GM12878 (cell line): ENCODE results near the gene NLRC5. TPM values are rescaled to one million over a fixed set of nuclear protein-coding genes. Genes with fewer than 3 reads are reported as not detected.

Experiments
- ATAC-seq: fragments of 200-7000 bp; cut with Tn5 transposase; 3 replicates; pipeline ENCODE4 v1.9.1; 2020; ENCODE audit warnings: mild to moderate bottlenecking, moderate library complexity
- BruUV-seq: library from RNA; stranded (reverse); fragments of 400-500 nt; replicated peaks from 2 replicates; lab custom pipeline; 2021; lab: Mats Ljungman, UMichigan
- CTCF ChIA-PET: fragments of 300-600 bp; sonication (Branson Sonifier 250); formaldehyde crosslinking; extraction: SDS; loops from one replicate; lab custom pipeline; 2021; ENCODE audit warnings: inconsistent platforms; lab: Yijun Ruan, JAX
- POLR2A ChIA-PET: fragments of 350-600 bp; formaldehyde crosslinking; extraction: SDS; loops from one replicate; lab custom pipeline; 2021; ENCODE audit warnings: inconsistent platforms; lab: Charles Lee
- RAD21 ChIA-PET: fragments of 300-600 bp; sonication (Branson Sonifier 250); formaldehyde crosslinking; loops from one replicate; lab custom pipeline; 2023; ENCODE audit warnings: antibody characterized with exemption; ENCODE audit not compliant: unreplicated experiment; lab: Charles Lee
- SMC1A ChIA-PET: fragments of 300-600 bp; sonication (Branson Sonifier 250); formaldehyde crosslinking; loops from one replicate; lab custom pipeline; 2023; ENCODE audit not compliant: unreplicated experiment, uncharacterized antibody; lab: Charles Lee
- DNase-seq: peaks from one replicate; pipeline ENCODE4 v3.0.0-alpha.2; 2011; ENCODE audit warnings: low read depth, low spot score
- FAIRE-seq: peaks from 3 replicates; lab custom pipeline; 2011; peaks lifted over from hg19 to GRCh38; lab: Jason Lieb, UNC
- H2AFZ ChIP-seq: 2 replicates; pipeline ENCODE4 v1.6.0; 2011; ENCODE audit warnings: low read depth, low read length, control low read depth; ENCODE audit not compliant: control insufficient read depth
- H3K27ac ChIP-seq: 2 replicates; pipeline ENCODE4 v1.5.1; 2011; ENCODE audit warnings: control low read depth; ENCODE audit not compliant: control insufficient read depth, insufficient read depth
- H3K27me3 ChIP-seq, 2 experiments: replicated peaks in 1 of 2; 2 replicates each; pipeline versions ENCODE4 v1.6.0 to v1.6.1; 2011; ENCODE audit warnings: low read length in 1 of 2; ENCODE audit not compliant: control insufficient read depth in 2 of 2, insufficient read depth in 2 of 2
- H3K36me3 ChIP-seq, 2 experiments: 2 replicates each; pipeline ENCODE4 v1.5.1; 2011; ENCODE audit warnings: low read length in 1 of 2; ENCODE audit not compliant: control insufficient read depth in 2 of 2, insufficient read depth in 2 of 2
- H3K4me1 ChIP-seq: 2 replicates; pipeline ENCODE4 v1.6.1; 2011; ENCODE audit warnings: mild to moderate bottlenecking, low read length, moderate library complexity, mixed read lengths; ENCODE audit not compliant: control insufficient read depth, insufficient read depth
- H3K4me2 ChIP-seq: 2 replicates; pipeline ENCODE4 v1.6.0; 2011; ENCODE audit warnings: control low read depth; ENCODE audit not compliant: control insufficient read depth, insufficient read depth
- H3K4me3 ChIP-seq: fragments of 200-600 bp; sonication (generic); 2 replicates; pipeline ENCODE4 v1.5.1; 2016
- H3K79me2 ChIP-seq: 2 replicates; pipeline ENCODE4 v1.6.0; 2011; ENCODE audit warnings: low read length; ENCODE audit not compliant: control insufficient read depth, insufficient read depth
- H3K9ac ChIP-seq: 2 replicates; pipeline ENCODE4 v1.8.0; 2011; ENCODE audit warnings: low read length, control low read depth, mixed read lengths; ENCODE audit not compliant: control insufficient read depth, insufficient read depth
- H3K9me3 ChIP-seq: replicated peaks from 3 replicates; pipeline ENCODE4 v1.5.1; 2011; ENCODE audit warnings: mild to moderate bottlenecking, low read length; ENCODE audit not compliant: control insufficient read depth, insufficient read depth
- H4K20me1 ChIP-seq: 2 replicates; pipeline ENCODE4 v1.6.0; 2011; ENCODE audit not compliant: control insufficient read depth, insufficient read depth
- CREB1 ChIP-seq: IDR thresholded peaks from 2 replicates; pipeline ENCODE4 v1.6.1; 2012; ENCODE audit warnings: low read depth, mild to moderate bottlenecking, inconsistent platforms
- EED ChIP-seq: sonication (generic); IDR thresholded peaks from 2 replicates; pipeline ENCODE4 v1.6.1; 2016; ENCODE audit warnings: antibody characterized with exemption, low read depth
- ELK1 ChIP-seq: IDR thresholded peaks from 2 replicates; pipeline ENCODE4 v1.6.1; 2012; ENCODE audit warnings: low read depth, low read length, improper control_type of control experiment
- ESRRA ChIP-seq: IDR thresholded peaks from 2 replicates; pipeline ENCODE4 v1.6.1; 2012; ENCODE audit warnings: mild to moderate bottlenecking, low read length, improper control_type of control experiment
- FOS ChIP-seq: IDR thresholded peaks from 3 replicates; pipeline ENCODE4 v1.6.1; 2011; ENCODE audit warnings: borderline replicate concordance; ENCODE audit not compliant: insufficient read length; ENCODE audit errors: extremely low read depth
- IKZF1 ChIP-seq: fragments of 450-650 bp; conservative IDR thresholded peaks from 2 replicates; pipeline ENCODE4 v1.6.1; 2017; ENCODE audit warnings: antibody characterized with exemption, mild to moderate bottlenecking
- PML ChIP-seq: IDR thresholded peaks from 2 replicates; pipeline ENCODE4 v1.6.1; 2012; ENCODE audit warnings: low read length, inconsistent platforms
- REST ChIP-seq: IDR thresholded peaks from 2 replicates; pipeline ENCODE4 v1.6.1; 2012; ENCODE audit warnings: mild to moderate bottlenecking, low read depth, low read length
- TAF1 ChIP-seq: IDR thresholded peaks from 2 replicates; pipeline ENCODE4 v1.6.1; 2011; ENCODE audit warnings: mild to moderate bottlenecking, low read depth, low read length, borderline replicate concordance
- TBL1XR1 ChIP-seq: IDR thresholded peaks from 2 replicates; pipeline ENCODE4 v1.6.1; 2012; ENCODE audit warnings: low read depth, low read length, improper control_type of control experiment
- TCF12 ChIP-seq: IDR thresholded peaks from 2 replicates; pipeline ENCODE4 v1.6.1; 2011; ENCODE audit warnings: low read depth, mild to moderate bottlenecking, low read length
- ZNF622 ChIP-seq: fragments of 450-650 bp; IDR thresholded peaks from 2 replicates; pipeline ENCODE4 v1.6.1; 2017; ENCODE audit warnings: mild to moderate bottlenecking, inconsistent platforms
- WGBS: methylation state at CpG from one replicate; pipeline ENCODE4 v1.1.6; 2016; ENCODE audit warnings: low lambda C conversion rate; ENCODE audit not compliant: insufficient replicate concordance, insufficient coverage; ENCODE audit errors: missing lambda C conversion rate; 5-methylcytosine and 5-hydroxymethylcytosine counted together
- in situ Hi-C: fragments of 300-500 bp; cut with MboI; formaldehyde crosslinking; loops from 9 replicates; pipeline ENCODE4 v1.14.3; 2018; ENCODE audit warnings: mixed read lengths
- intact Hi-C: fragments of 100-400 bp; cut with micrococcal nuclease; formaldehyde crosslinking; loops from one replicate; pipeline ENCODE4 v1.14.2; 2022; ENCODE audit not compliant: unreplicated experiment
- polyA plus RNA-seq, 11 experiments: library from polyadenylated mRNA; depleted of rRNA in 4 of 11; unstranded in 6 of 11; stranded (reverse) in 5 of 11; fragments of >200 nt; fragmentation: Nextera tagmentation in 4 of 11; fragmentation: Illumina TruSeq in 1 of 11; extraction: Ambion mirVana in 4 of 11; extraction: Trizol in 1 of 11; gene quantifications; 1 replicate in 1 of 11; 2 replicates in 10 of 11; pipeline versions ENCODE4 v1.2.1 to v1.2.3, GENCODE V29; 2011 to 2016; ENCODE audit warnings: inconsistent platforms in 2 of 11, missing spikeins in 2 of 11, low read depth in 1 of 11
- total RNA-seq, 4 experiments: library from RNA; depleted of rRNA in 3 of 4; stranded (reverse); fragments of >200 nt in 3 of 4; fragmentation: Illumina TruSeq in 1 of 4; extraction: Trizol in 1 of 4; gene quantifications; 2 replicates each; pipeline versions ENCODE4 v1.2.1 to v1.2.3, GENCODE V29; 2013 to 2021
- TF ChIP-seq, protein P1 (sequence below): fragments of 450-650 bp; IDR thresholded peaks from 2 replicates; pipeline ENCODE4 v1.6.1; 2016; ENCODE audit warnings: mild to moderate bottlenecking, moderate library complexity, borderline replicate concordance

The NLRC5 gene
- total and polyA plus RNA-seq, 10 of the 15 experiments (the other 5 are each of a cell fraction or from before 2014, with no cell fraction given), result 13.1 to 105 (median 57.3) TPM

DNA sequence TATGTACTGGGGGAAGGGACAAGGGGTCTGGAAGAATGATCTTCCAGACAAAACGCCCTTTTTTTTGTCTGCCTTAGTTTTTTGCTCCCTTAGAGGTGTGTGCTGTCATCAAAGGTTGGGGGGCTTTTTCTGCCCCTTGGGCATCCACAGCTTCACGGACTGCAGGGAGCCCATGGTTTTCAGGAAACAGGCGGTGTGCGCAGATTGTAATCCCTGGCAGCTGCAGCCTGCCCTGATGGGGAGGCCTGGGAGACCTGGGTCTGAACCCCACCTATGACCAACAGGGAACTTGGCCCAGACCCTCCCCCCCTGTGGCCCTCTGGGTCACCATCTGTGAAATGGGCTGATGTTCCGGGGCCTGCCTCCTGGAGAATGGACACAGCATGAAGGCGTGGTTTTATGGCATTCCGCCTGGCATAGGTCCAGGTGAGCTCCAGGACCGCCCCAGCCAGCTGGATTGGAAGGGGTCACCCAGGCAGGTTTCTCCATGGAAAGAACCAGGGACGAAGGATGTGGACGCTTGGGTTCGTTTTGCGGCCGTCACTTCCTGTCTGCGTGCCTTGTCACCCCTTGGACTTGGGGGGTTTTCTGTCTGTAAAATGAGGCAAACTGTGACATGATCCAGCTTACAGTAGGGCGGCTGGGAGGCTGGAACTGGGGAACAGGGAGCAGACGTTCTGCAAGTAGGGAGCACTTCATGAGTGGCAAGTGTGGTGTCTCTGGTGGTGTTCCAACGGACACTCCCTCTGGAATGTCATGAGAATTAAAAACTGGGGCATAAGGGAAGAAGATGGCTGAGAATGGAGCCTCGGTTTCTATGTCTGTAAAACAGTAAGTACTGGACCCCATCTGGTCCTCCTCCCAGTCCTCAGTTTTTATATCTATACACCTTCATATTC lies 104.6 kb downstream of the NLRC5 start (continued):
- no peak for TF ChIP-seq EED
- no peak for TF ChIP-seq FOS
- TF ChIP-seq, all 136 proteins: peak for 0

GRCh38 chr16:57094911-57095310 lies 105.6 kb downstream of the NLRC5 start:
- Histone ChIP-seq H3K9me3 (no peaks in the 10 kb centered on the region), H3K36me3 (no peaks in the 10 kb centered on the region), H3K4me1 (no peaks in the 10 kb centered on the region; the same call in none of the 2 replicates), H3K4me2 (no peak overlapping the region), H3K9ac (no peak overlapping the region), H2AFZ (no peak overlapping the region), H3K4me3 (no peak overlapping the region), H3K27me3 (peaks cover 0 to 11% of the 10 kb centered on the region in 2 experiments; a peak in 3 of 4 replicates), H4K20me1 (no peaks in the 10 kb centered on the region), H3K27ac (no peak overlapping the region), H3K79me2 (no peaks in the 10 kb centered on the region)
- DNase-seq, result no peak
- no TSS peak for BruUV-seq
- ChIA-PET CTCF (interaction anchor here (1.2 to 5.5 kb wide), 4 partner anchors 9 to 74 kb away, joined by 3 to 30 read pairs (median 9); no protein-coding TSS in a partner anchor), SMC1A (no interaction called here), RAD21 (no interaction called here), POLR2A (interaction anchor here (0.6 to 1.5 kb wide), 2 partner anchors 8 to 15 kb away, joined by 3 to 4 read pairs; no protein-coding TSS in a partner anchor)
- no peak for ATAC-seq
- FAIRE-seq, result no peak
- intact Hi-C loops, result no loop called here
- in situ Hi-C loops, result no loop called here
- 65% methylated on average over 5 of the region's 5 CpGs for WGBS
- TF ChIP-seq REST, result no peak
- no peak for TF ChIP-seq TCF12
- TF ChIP-seq TAF1, result no peak
- TF ChIP-seq, protein P1, sequence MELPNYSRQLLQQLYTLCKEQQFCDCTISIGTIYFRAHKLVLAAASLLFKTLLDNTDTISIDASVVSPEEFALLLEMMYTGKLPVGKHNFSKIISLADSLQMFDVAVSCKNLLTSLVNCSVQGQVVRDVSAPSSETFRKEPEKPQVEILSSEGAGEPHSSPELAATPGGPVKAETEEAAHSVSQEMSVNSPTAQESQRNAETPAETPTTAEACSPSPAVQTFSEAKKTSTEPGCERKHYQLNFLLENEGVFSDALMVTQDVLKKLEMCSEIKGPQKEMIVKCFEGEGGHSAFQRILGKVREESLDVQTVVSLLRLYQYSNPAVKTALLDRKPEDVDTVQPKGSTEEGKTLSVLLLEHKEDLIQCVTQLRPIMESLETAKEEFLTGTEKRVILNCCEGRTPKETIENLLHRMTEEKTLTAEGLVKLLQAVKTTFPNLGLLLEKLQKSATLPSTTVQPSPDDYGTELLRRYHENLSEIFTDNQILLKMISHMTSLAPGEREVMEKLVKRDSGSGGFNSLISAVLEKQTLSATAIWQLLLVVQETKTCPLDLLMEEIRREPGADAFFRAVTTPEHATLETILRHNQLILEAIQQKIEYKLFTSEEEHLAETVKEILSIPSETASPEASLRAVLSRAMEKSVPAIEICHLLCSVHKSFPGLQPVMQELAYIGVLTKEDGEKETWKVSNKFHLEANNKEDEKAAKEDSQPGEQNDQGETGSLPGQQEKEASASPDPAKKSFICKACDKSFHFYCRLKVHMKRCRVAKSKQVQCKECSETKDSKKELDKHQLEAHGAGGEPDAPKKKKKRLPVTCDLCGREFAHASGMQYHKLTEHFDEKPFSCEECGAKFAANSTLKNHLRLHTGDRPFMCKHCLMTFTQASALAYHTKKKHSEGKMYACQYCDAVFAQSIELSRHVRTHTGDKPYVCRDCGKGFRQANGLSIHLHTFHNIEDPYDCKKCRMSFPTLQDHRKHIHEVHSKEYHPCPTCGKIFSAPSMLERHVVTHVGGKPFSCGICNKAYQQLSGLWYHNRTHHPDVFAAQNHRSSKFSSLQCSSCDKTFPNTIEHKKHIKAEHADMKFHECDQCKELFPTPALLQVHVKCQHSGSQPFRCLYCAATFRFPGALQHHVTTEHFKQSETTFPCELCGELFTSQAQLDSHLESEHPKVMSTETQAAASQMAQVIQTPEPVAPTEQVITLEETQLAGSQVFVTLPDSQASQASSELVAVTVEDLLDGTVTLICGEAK, result no peak
- no peak for TF ChIP-seq ELK1
- no peak for TF ChIP-seq PML
- no peak for TF ChIP-seq IKZF1
- TF ChIP-seq CREB1, result no peak
- no peak for TF ChIP-seq TBL1XR1
- no peak for TF ChIP-seq ESRRA
- no peak for TF ChIP-seq ZNF622
